WTC11 (cell line): ENCODE data around the gene MVK. TPM values are rescaled to one million over a fixed set of nuclear protein-coding genes. Genes with fewer than 3 reads are reported as not detected.

Experiments used
- ATAC-seq: fragments of 200-7000 bp; cut with Tn5 transposase; 2 replicates; pipeline ENCODE4 v1.10.0; 2021; ENCODE audit warnings: mild to moderate bottlenecking, moderate library complexity
- CTCF ChIA-PET: fragments of 300-600 bp; sonication (Branson Sonifier 250); formaldehyde crosslinking; loops from one replicate; lab custom pipeline; 2021; ENCODE audit warnings: antibody characterized with exemption; lab: Charles Lee
- POLR2A ChIA-PET: fragments of 350-600 bp; sonication (Branson Sonifier 250); formaldehyde crosslinking; loops from one replicate; lab custom pipeline; 2021; ENCODE audit warnings: antibody characterized with exemption; lab: Charles Lee
- DNase-seq: peaks from one replicate; pipeline ENCODE4 v3.0.0; 2021; ENCODE audit warnings: low spot score
- H3K27ac Mint-ChIP-seq: 2 replicates; pipeline ENCODE4 v1.8.0; 2021; ENCODE audit warnings: mixed read lengths
- H3K27me3 Mint-ChIP-seq: 2 replicates; pipeline ENCODE4 v1.8.0; 2021; ENCODE audit warnings: low read depth, mild to moderate bottlenecking, moderate library complexity, mixed read lengths
- H3K36me3 Mint-ChIP-seq: 2 replicates; pipeline ENCODE4 v1.8.0; 2021; ENCODE audit warnings: mixed read lengths
- H3K4me1 Mint-ChIP-seq: 2 replicates; pipeline ENCODE4 v1.8.0; 2022; ENCODE audit warnings: mixed read lengths
- H3K4me3 Mint-ChIP-seq: 2 replicates; pipeline ENCODE4 v1.8.0; 2021; ENCODE audit warnings: mild to moderate bottlenecking, moderate library complexity, mixed read lengths
- H3K9me3 Mint-ChIP-seq: 2 replicates; pipeline ENCODE4 v1.8.0; 2021; ENCODE audit warnings: mixed read lengths
- AFF4 ChIP-seq: sonication (generic); formaldehyde crosslinking; IDR thresholded peaks from 2 replicates; pipeline ENCODE4 v1.8.1; 2023; ENCODE audit warnings: mild to moderate bottlenecking, missing genetic modification reagents, borderline replicate concordance
- ARID4B ChIP-seq: sonication (generic); formaldehyde crosslinking; IDR thresholded peaks from 2 replicates; pipeline ENCODE4 v1.8.0; 2023; ENCODE audit warnings: missing genetic modification reagents, mild to moderate bottlenecking, borderline replicate concordance
- FOXK1 ChIP-seq: sonication (generic); formaldehyde crosslinking; IDR thresholded peaks from 2 replicates; pipeline ENCODE4 v1.8.0; 2022; ENCODE audit warnings: mild to moderate bottlenecking, moderate library complexity, missing genetic modification reagents
- GTF2I ChIP-seq: fragments of 250-450 bp; sonication (Bioruptor Pico); conservative IDR thresholded peaks from 2 replicates; pipeline ENCODE4 v1.4.0; 2021; ENCODE audit warnings: mild to moderate bottlenecking
- JUN ChIP-seq: sonication (generic); formaldehyde crosslinking; IDR thresholded peaks from 2 replicates; pipeline ENCODE4 v1.8.0; 2023; ENCODE audit warnings: mild to moderate bottlenecking, missing genetic modification reagents
- RORB ChIP-seq: fragments of 250-450 bp; sonication (Bioruptor Pico); IDR thresholded peaks from 2 replicates; pipeline ENCODE4 v1.9.0; 2021; ENCODE audit warnings: mild to moderate bottlenecking
- SMAD3 ChIP-seq: sonication (generic); formaldehyde crosslinking; IDR thresholded peaks from 2 replicates; pipeline ENCODE4 v1.8.0; 2022; ENCODE audit warnings: missing genetic modification reagents, mild to moderate bottlenecking, borderline replicate concordance
- SP1 ChIP-seq: sonication (generic); formaldehyde crosslinking; conservative IDR thresholded peaks from 2 replicates; pipeline ENCODE4 v1.8.1; 2022; ENCODE audit warnings: missing genetic modification reagents
- TEAD1 ChIP-seq: sonication (generic); formaldehyde crosslinking; IDR thresholded peaks from 2 replicates; pipeline ENCODE4 v1.8.0; 2022; ENCODE audit warnings: mild to moderate bottlenecking, missing genetic modification reagents
- TEAD4 ChIP-seq: sonication (generic); formaldehyde crosslinking; IDR thresholded peaks from 2 replicates; pipeline ENCODE4 v1.8.0; 2022; ENCODE audit warnings: mild to moderate bottlenecking, missing genetic modification reagents
- TP53 ChIP-seq: sonication (generic); formaldehyde crosslinking; IDR thresholded peaks from 2 replicates; pipeline ENCODE4 v1.8.1; 2023; ENCODE audit warnings: mild to moderate bottlenecking, missing genetic modification reagents
- total RNA-seq: library from RNA; stranded (reverse); gene quantifications from 3 replicates; pipeline ENCODE4 v1.2.3, GENCODE V29; 2021
- TF ChIP-seq, protein P1 (sequence below): fragments of 250-450 bp; sonication (Bioruptor Pico); IDR thresholded peaks from 2 replicates; pipeline ENCODE4 v1.8.0; 2021; ENCODE audit warnings: mild to moderate bottlenecking
- TF ChIP-seq, protein P2 (sequence below): sonication (generic); formaldehyde crosslinking; IDR thresholded peaks from 2 replicates; pipeline ENCODE4 v1.8.1; 2023; ENCODE audit warnings: mild to moderate bottlenecking, missing genetic modification reagents
- TF ChIP-seq, protein P3 (sequence below): sonication (generic); formaldehyde crosslinking; IDR thresholded peaks from 2 replicates; pipeline ENCODE4 v1.8.1; 2022; ENCODE audit warnings: mild to moderate bottlenecking, missing genetic modification reagents, moderate library complexity, borderline replicate concordance
- TF ChIP-seq, protein P4 (sequence below): fragments of 250-450 bp; sonication (Bioruptor Pico); IDR thresholded peaks from 2 replicates; pipeline ENCODE4 v2.1.2; 2022; ENCODE audit warnings: mild to moderate bottlenecking, moderate library complexity

The MVK gene
- total RNA-seq, 1 experiment from 2014 or later: 13.2 TPM

DNA sequence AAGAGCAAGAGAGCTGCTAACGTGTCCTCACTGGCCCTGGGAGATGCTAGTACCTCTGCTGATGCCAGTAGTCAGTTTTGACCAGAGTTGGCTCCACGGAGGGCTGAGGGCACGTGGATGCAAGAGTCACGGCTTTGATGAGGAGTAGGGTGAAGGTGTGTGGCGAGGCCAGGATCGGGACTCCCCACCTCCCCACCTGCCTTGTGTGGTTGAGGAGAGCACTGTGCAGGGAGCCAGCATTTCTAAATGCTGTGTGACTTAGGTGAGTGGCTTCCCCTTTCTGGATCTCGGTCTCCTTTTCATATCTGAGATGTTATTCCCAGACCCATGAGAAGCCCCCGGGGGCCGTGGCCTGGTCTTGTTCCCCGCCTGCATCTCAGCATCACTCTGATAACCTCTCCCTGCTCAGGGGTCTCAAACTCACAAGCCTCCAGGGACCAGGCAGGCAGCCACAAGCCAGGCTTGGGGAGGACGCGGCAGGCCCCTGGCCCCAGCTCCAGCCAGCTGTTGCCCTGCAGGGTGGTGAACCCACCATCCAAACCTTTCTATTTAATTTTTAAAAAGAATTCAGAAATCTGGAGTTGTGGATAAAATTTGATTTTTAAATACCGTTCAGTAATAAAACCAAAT lies 32.1 kb downstream of the MVK start:
- ChIA-PET CTCF (interaction anchor here (1.0 to 3.1 kb wide), 4 partner anchors 8 to 170 kb away, joined by 3 to 25 read pairs (median 5); no protein-coding TSS in a partner anchor), POLR2A (interaction anchor here (0.9 kb wide), 1 partner anchor 8 kb away, joined by 3 read pairs; no protein-coding TSS in a partner anchor)
- no peaks in the 10 kb centered on the region for H3K36me3 Mint-ChIP-seq
- H3K27me3 Mint-ChIP-seq: no peaks in the 10 kb centered on the region
- DNase-seq (no peak), ATAC-seq (no peak)
- no peak overlapping the region for H3K4me3 Mint-ChIP-seq
- no peaks in the 10 kb centered on the region for H3K9me3 Mint-ChIP-seq
- no peak overlapping the region for H3K27ac Mint-ChIP-seq
- TF ChIP-seq FOXK1 (CRISPR knock-in tag): no peak
- TF ChIP-seq SMAD3: no peak
- no peak for TF ChIP-seq TP53
- TF ChIP-seq, protein P1, sequence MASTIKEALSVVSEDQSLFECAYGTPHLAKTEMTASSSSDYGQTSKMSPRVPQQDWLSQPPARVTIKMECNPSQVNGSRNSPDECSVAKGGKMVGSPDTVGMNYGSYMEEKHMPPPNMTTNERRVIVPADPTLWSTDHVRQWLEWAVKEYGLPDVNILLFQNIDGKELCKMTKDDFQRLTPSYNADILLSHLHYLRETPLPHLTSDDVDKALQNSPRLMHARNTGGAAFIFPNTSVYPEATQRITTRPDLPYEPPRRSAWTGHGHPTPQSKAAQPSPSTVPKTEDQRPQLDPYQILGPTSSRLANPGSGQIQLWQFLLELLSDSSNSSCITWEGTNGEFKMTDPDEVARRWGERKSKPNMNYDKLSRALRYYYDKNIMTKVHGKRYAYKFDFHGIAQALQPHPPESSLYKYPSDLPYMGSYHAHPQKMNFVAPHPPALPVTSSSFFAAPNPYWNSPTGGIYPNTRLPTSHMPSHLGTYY (CRISPR knock-in tag): no peak
- no peak for TF ChIP-seq TEAD4 (CRISPR knock-in tag)
- no peak for TF ChIP-seq RORB (CRISPR knock-in tag)
- H3K4me1 Mint-ChIP-seq: no peaks in the 10 kb centered on the region

DNA sequence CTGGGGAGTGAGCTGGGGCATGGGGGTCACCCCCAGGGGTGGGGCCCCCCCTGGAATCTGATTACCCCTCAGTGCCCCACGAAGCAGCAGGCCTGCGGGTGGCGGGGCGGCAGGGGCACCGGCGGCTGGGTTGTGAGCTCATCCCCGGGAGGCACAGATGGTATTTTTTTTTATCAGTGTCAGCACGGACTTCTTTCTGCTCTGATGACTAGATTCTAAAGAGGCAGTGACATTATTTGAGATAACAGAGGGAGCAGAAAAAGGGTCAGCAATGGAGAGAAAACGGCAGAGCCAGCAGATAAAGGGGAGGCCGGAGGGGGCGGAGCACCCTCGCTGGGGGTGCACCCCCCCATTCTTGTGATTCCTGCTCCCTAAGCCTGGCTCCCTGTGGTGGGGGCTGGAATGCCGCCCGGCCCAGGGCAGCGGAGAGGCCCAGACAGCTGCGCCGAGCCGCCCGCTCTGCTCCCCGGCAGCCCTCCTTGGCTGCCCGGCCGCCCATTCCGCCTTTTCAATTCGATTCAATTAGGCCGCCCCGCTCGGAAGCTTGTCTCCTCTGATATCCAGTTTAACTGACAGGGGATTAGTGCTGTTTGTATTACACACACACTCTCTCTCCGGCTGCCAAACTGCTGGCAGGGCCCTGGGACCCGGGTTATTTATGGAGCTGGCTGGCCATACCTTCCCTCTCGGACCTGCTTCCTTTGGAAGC lies 32.9 kb downstream of the MVK start:
- H3K9me3 Mint-ChIP-seq: no peaks in the 10 kb centered on the region
- H3K27me3 Mint-ChIP-seq: no peaks in the 10 kb centered on the region
- H3K27ac Mint-ChIP-seq: no peak overlapping the region
- no peaks in the 10 kb centered on the region for H3K36me3 Mint-ChIP-seq
- CTCF ChIA-PET: interaction anchor here (0.7 to 3.1 kb wide), 6 partner anchors 9 to 169 kb away, joined by 3 to 25 read pairs (median 3); no protein-coding TSS in a partner anchor
- TF ChIP-seq, protein P2, sequence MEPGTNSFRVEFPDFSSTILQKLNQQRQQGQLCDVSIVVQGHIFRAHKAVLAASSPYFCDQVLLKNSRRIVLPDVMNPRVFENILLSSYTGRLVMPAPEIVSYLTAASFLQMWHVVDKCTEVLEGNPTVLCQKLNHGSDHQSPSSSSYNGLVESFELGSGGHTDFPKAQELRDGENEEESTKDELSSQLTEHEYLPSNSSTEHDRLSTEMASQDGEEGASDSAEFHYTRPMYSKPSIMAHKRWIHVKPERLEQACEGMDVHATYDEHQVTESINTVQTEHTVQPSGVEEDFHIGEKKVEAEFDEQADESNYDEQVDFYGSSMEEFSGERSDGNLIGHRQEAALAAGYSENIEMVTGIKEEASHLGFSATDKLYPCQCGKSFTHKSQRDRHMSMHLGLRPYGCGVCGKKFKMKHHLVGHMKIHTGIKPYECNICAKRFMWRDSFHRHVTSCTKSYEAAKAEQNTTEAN: 0 out of 2 replicates have a peak, but pooled peaks have one; percentile 4
- TF ChIP-seq, protein P3, sequence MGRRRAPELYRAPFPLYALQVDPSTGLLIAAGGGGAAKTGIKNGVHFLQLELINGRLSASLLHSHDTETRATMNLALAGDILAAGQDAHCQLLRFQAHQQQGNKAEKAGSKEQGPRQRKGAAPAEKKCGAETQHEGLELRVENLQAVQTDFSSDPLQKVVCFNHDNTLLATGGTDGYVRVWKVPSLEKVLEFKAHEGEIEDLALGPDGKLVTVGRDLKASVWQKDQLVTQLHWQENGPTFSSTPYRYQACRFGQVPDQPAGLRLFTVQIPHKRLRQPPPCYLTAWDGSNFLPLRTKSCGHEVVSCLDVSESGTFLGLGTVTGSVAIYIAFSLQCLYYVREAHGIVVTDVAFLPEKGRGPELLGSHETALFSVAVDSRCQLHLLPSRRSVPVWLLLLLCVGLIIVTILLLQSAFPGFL (CRISPR knock-in tag): no peak
- no peak for TF ChIP-seq SP1 (CRISPR knock-in tag)
- DNase-seq (peak; percentile 48), ATAC-seq (peak; percentile 71)
- no peak overlapping the region for H3K4me3 Mint-ChIP-seq
- POLR2A ChIA-PET: interaction anchor here (0.9 kb wide), 1 partner anchor 9 kb away, joined by 3 read pairs; no protein-coding TSS in a partner anchor
- H3K4me1 Mint-ChIP-seq: no peaks in the 10 kb centered on the region

- Mint-ChIP-seq H3K27ac (no peak overlapping the region; the same call in 1 of the 2 replicates), H3K4me1 (no peaks in the 10 kb centered on the region), H3K27me3 (no peaks in the 10 kb centered on the region), H3K9me3 (no peaks in the 10 kb centered on the region), H3K36me3 (no peaks in the 10 kb centered on the region), H3K4me3 (no peak overlapping the region)
- CTCF ChIA-PET: interaction anchor here (2.0 to 3.1 kb wide), 2 partner anchors 10 to 168 kb away, joined by 7 to 25 read pairs; no protein-coding TSS in a partner anchor
- DNase-seq (no peak), ATAC-seq (no peak)
- POLR2A ChIA-PET: no interaction called here
- no peak for TF ChIP-seq AFF4
- TF ChIP-seq TEAD1 (CRISPR knock-in tag): no peak
- no peak for TF ChIP-seq JUN (CRISPR knock-in tag)
- TF ChIP-seq ARID4B: no peak
- TF ChIP-seq GTF2I (CRISPR knock-in tag): no peak
- TF ChIP-seq, protein P4, sequence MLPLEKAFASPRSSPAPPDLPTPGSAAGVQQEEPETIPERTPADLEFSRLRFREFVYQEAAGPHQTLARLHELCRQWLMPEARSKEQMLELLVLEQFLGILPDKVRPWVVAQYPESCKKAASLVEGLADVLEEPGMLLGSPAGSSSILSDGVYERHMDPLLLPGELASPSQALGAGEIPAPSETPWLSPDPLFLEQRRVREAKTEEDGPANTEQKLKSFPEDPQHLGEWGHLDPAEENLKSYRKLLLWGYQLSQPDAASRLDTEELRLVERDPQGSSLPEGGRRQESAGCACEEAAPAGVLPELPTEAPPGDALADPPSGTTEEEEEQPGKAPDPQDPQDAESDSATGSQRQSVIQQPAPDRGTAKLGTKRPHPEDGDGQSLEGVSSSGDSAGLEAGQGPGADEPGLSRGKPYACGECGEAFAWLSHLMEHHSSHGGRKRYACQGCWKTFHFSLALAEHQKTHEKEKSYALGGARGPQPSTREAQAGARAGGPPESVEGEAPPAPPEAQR (CRISPR knock-in tag): no peak
Measured at GRCh38 chr12:109607618-109608017, 34.0 kb downstream of the MVK start.
